Measurements from ENCODE around the gene AHRR. TPM values are rescaled to one million over a fixed set of nuclear protein-coding genes. Genes with fewer than 3 reads are reported as not detected.

Gene AHRR
- total and polyA plus RNA-seq, 2 experiments from 2014 or later, result 0.27 to 1.8 TPM

DNA sequence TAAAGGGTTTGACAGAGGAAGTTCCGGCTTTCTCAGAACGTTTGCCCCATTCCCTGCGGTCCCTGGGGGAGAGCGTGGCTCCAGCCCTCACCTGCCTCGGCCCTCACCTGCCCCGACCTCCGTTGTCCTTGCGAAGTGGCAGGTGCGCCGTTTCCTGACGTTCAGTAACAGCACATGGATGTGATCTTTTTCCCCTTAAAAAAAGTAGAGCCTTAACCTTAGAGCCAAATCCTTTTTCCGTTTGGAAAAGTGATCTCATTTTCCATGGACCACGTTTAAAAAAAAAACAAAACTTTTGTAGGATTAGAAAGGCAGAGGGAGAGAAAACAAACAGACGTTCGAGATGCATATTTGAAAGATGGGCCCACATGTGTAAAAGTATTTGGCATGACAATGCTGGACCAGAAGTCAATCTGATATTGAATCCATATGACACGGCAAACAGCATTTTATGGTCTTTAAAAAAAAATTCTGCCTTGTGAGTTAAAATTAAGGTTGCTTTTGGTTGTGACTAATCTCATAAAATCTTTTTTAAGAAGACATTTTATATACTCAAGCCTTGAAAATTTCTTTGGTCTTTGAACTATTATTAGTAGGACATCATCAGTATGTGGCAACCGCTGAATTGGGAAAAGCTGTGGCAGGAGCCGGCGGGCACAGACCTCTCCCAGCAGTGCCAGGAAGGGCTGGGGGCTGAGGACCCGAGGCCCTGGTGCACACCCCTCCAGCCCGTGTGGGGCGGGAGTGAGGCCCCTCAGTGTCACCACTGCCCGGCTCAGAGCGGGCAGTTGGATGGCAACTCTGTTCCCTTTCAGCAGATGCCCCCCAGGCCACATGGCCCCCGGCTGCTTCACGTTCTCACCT lies 79.0 kb downstream of the AHRR start (continued):
- TF ChIP-seq, protein P1, sequence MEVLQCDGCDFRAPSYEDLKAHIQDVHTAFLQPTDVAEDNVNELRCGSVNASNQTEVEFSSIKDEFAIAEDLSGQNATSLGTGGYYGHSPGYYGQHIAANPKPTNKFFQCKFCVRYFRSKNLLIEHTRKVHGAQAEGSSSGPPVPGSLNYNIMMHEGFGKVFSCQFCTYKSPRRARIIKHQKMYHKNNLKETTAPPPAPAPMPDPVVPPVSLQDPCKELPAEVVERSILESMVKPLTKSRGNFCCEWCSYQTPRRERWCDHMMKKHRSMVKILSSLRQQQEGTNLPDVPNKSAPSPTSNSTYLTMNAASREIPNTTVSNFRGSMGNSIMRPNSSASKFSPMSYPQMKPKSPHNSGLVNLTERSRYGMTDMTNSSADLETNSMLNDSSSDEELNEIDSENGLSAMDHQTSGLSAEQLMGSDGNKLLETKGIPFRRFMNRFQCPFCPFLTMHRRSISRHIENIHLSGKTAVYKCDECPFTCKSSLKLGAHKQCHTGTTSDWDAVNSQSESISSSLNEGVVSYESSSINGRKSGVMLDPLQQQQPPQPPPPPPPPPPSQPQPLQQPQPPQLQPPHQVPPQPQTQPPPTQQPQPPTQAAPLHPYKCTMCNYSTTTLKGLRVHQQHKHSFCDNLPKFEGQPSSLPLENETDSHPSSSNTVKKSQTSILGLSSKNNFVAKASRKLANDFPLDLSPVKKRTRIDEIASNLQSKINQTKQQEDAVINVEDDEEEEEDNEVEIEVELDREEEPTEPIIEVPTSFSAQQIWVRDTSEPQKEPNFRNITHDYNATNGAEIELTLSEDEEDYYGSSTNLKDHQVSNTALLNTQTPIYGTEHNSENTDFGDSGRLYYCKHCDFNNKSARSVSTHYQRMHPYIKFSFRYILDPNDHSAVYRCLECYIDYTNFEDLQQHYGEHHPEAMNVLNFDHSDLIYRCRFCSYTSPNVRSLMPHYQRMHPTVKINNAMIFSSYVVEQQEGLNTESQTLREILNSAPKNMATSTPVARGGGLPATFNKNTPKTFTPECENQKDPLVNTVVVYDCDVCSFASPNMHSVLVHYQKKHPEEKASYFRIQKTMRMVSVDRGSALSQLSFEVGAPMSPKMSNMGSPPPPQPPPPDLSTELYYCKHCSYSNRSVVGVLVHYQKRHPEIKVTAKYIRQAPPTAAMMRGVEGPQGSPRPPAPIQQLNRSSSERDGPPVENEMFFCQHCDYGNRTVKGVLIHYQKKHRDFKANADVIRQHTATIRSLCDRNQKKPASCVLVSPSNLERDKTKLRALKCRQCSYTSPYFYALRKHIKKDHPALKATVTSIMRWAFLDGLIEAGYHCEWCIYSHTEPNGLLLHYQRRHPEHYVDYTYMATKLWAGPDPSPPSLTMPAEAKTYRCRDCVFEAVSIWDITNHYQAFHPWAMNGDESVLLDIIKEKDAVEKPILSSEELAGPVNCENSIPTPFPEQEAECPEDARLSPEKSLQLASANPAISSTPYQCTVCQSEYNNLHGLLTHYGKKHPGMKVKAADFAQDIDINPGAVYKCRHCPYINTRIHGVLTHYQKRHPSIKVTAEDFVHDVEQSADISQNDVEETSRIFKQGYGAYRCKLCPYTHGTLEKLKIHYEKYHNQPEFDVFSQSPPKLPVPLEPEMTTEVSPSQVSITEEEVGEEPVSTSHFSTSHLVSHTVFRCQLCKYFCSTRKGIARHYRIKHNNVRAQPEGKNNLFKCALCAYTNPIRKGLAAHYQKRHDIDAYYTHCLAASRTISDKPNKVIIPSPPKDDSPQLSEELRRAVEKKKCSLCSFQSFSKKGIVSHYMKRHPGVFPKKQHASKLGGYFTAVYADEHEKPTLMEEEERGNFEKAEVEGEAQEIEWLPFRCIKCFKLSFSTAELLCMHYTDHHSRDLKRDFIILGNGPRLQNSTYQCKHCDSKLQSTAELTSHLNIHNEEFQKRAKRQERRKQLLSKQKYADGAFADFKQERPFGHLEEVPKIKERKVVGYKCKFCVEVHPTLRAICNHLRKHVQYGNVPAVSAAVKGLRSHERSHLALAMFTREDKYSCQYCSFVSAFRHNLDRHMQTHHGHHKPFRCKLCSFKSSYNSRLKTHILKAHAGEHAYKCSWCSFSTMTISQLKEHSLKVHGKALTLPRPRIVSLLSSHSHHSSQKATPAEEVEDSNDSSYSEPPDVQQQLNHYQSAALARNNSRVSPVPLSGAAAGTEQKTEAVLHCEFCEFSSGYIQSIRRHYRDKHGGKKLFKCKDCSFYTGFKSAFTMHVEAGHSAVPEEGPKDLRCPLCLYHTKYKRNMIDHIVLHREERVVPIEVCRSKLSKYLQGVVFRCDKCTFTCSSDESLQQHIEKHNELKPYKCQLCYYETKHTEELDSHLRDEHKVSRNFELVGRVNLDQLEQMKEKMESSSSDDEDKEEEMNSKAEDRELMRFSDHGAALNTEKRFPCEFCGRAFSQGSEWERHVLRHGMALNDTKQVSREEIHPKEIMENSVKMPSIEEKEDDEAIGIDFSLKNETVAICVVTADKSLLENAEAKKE (CRISPR knock-in tag; IDR thresholded peaks at IDR 0.05), result no peak
- TF ChIP-seq POLR2AphosphoS5 (IDR thresholded peaks at IDR 0.05; ENCODE audit: low read depth) (no peak), CREB1 (CRISPR knock-in tag; IDR thresholded peaks at IDR 0.05; ENCODE audit: low read depth) (no peak), EZH2 (IDR thresholded peaks at IDR 0.05; ENCODE audit: low read depth, unreplicated experiment) (no peak), STAT1 (IDR thresholded peaks at IDR 0.05; ENCODE audit: unreplicated experiment) (no peak), NANOG (IDR thresholded peaks at IDR 0.05; ENCODE audit: borderline replicate concordance) (no peak)
- TF ChIP-seq, protein P2, sequence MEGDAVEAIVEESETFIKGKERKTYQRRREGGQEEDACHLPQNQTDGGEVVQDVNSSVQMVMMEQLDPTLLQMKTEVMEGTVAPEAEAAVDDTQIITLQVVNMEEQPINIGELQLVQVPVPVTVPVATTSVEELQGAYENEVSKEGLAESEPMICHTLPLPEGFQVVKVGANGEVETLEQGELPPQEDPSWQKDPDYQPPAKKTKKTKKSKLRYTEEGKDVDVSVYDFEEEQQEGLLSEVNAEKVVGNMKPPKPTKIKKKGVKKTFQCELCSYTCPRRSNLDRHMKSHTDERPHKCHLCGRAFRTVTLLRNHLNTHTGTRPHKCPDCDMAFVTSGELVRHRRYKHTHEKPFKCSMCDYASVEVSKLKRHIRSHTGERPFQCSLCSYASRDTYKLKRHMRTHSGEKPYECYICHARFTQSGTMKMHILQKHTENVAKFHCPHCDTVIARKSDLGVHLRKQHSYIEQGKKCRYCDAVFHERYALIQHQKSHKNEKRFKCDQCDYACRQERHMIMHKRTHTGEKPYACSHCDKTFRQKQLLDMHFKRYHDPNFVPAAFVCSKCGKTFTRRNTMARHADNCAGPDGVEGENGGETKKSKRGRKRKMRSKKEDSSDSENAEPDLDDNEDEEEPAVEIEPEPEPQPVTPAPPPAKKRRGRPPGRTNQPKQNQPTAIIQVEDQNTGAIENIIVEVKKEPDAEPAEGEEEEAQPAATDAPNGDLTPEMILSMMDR (conservative IDR thresholded peaks at IDR 0.05; ENCODE audit: low read depth in 2 of 2), result no peak
- TF ChIP-seq, protein P3, sequence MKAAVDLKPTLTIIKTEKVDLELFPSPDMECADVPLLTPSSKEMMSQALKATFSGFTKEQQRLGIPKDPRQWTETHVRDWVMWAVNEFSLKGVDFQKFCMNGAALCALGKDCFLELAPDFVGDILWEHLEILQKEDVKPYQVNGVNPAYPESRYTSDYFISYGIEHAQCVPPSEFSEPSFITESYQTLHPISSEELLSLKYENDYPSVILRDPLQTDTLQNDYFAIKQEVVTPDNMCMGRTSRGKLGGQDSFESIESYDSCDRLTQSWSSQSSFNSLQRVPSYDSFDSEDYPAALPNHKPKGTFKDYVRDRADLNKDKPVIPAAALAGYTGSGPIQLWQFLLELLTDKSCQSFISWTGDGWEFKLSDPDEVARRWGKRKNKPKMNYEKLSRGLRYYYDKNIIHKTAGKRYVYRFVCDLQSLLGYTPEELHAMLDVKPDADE (IDR thresholded peaks at IDR 0.05), result no peak
